K562 (cell line): ENCODE measurements around the gene CSRNP2. TPM values are rescaled to one million over a fixed set of nuclear protein-coding genes. Genes with fewer than 3 reads are reported as not detected.
A peak's percentile ranks its signal among the peaks of the same experiment; 100 is the strongest.

ENCODE experiments used
- ATF7 ChIP-seq: fragments of 450-650 bp; IDR thresholded peaks from 2 replicates; pipeline ENCODE4 v1.7.1; 2014; ENCODE audit warnings: mild to moderate bottlenecking, moderate library complexity
- CREB3L1 ChIP-seq: fragments of 450-650 bp; IDR thresholded peaks from 2 replicates; pipeline ENCODE4 v1.6.1; 2014; ENCODE audit warnings: low read depth, mild to moderate bottlenecking, moderate library complexity, borderline replicate concordance
- DLX4 ChIP-seq: fragments of 250-450 bp; sonication (Bioruptor Pico); IDR thresholded peaks from 2 replicates; pipeline ENCODE4 v1.6.1; 2021; ENCODE audit warnings: mild to moderate bottlenecking
- GTF2A2 ChIP-seq: IDR thresholded peaks from 2 replicates; pipeline ENCODE4 v1.6.1; 2016; ENCODE audit warnings: mild to moderate bottlenecking, missing genetic modification characterization, missing compliant biosample characterization
- ILK ChIP-seq: fragments of 450-650 bp; IDR thresholded peaks from 2 replicates; pipeline ENCODE4 v1.6.1; 2016; ENCODE audit warnings: missing genetic modification characterization, low read depth, mild to moderate bottlenecking, missing compliant biosample characterization, moderate library complexity, borderline replicate concordance
- JUND ChIP-seq, 2 experiments: IDR thresholded peaks; 2 replicates in 1 of 2; 3 replicates in 1 of 2; pipeline ENCODE4 v1.6.1; 2011; ENCODE audit warnings: borderline replicate concordance in 2 of 2, low read depth in 2 of 2, low read length in 2 of 2, improper control_type of control experiment in 1 of 2, missing biosample characterization in 1 of 2, missing genetic modification characterization in 1 of 2, missing genetic modification reagents in 1 of 2
- NONO ChIP-seq, 2 experiments: fragments of 200-400 bp in 1 of 2; fragments of 450-650 bp in 1 of 2; formaldehyde crosslinking in 1 of 2; IDR thresholded peaks; 2 replicates each; pipeline ENCODE4 v1.6.1; 2017; ENCODE audit warnings: low read depth in 2 of 2, mild to moderate bottlenecking in 2 of 2, moderate library complexity in 2 of 2, low read length in 1 of 2
- NR2C2 ChIP-seq, 2 experiments: fragments of 200-800 bp in 1 of 2; sonication (Bioruptor generic) in 1 of 2; sonication (generic) in 1 of 2; formaldehyde crosslinking in 1 of 2; IDR thresholded peaks; 2 replicates each; pipeline versions ENCODE4 v1.6.1 to v1.8.0; 2016 to 2022; ENCODE audit warnings: mild to moderate bottlenecking in 1 of 2, missing compliant biosample characterization in 1 of 2, missing genetic modification characterization in 1 of 2, missing genetic modification reagents in 1 of 2
- PML ChIP-seq: IDR thresholded peaks from 2 replicates; pipeline ENCODE4 v1.6.1; 2012; ENCODE audit warnings: low read length, inconsistent platforms
- PPARD ChIP-seq: fragments of 250-450 bp; sonication (Bioruptor Pico); IDR thresholded peaks from 2 replicates; pipeline ENCODE4 v1.8.0; 2022; ENCODE audit warnings: inconsistent platforms, mild to moderate bottlenecking, moderate library complexity
- SAFB2 ChIP-seq: fragments of 200-400 bp; formaldehyde crosslinking; IDR thresholded peaks from 2 replicates; pipeline ENCODE4 v1.6.1; 2018; ENCODE audit warnings: borderline replicate concordance, low read length, low read depth, moderate library complexity; ENCODE audit not compliant: severe bottlenecking
- SNRNP70 ChIP-seq: fragments of 200-400 bp; formaldehyde crosslinking; optimal IDR thresholded peaks from 2 replicates; pipeline ENCODE3; 2017; ENCODE audit warnings: low read depth, low read length
- SREBF2 ChIP-seq: sonication (generic); formaldehyde crosslinking; IDR thresholded peaks from 2 replicates; pipeline ENCODE4 v1.4.0; 2020; ENCODE audit warnings: mild to moderate bottlenecking, missing genetic modification reagents
- STAG1 ChIP-seq: sonication (generic); formaldehyde crosslinking; IDR thresholded peaks from 2 replicates; pipeline ENCODE4 v1.5.0; 2020; ENCODE audit warnings: missing genetic modification reagents, borderline replicate concordance
- STAT6 ChIP-seq: sonication (generic); formaldehyde crosslinking; IDR thresholded peaks from 2 replicates; pipeline ENCODE4 v1.8.1; 2023; ENCODE audit warnings: mild to moderate bottlenecking, missing genetic modification reagents
- ZC3H11A ChIP-seq: IDR thresholded peaks from 2 replicates; pipeline ENCODE4 v1.6.1; 2012; ENCODE audit warnings: low read depth, low read length, improper control_type of control experiment
- ZNF140 ChIP-seq: fragments of 250-450 bp; sonication (Bioruptor Pico); IDR thresholded peaks from 2 replicates; pipeline ENCODE4 v1.8.0; 2021; ENCODE audit warnings: moderate library complexity, mild to moderate bottlenecking, inconsistent platforms
- ZNF23 ChIP-seq: fragments of 250-450 bp; sonication (Bioruptor Pico); IDR thresholded peaks from 2 replicates; pipeline ENCODE4 v1.4.0; 2020; ENCODE audit warnings: mild to moderate bottlenecking
- ZNF507 ChIP-seq: conservative IDR thresholded peaks from 2 replicates; pipeline ENCODE4 v1.6.1; 2017; ENCODE audit warnings: missing genetic modification characterization, missing compliant biosample characterization
- polyA plus RNA-seq, 8 experiments: library from polyadenylated mRNA; depleted of rRNA in 4 of 8; stranded (reverse) in 5 of 8; unstranded in 3 of 8; fragments of >200 nt; fragmentation: Nextera tagmentation in 2 of 8; fragmentation: Illumina TruSeq in 1 of 8; extraction: Ambion mirVana in 2 of 8; extraction: Trizol in 1 of 8; gene quantifications; 2 replicates each; pipeline versions ENCODE4 v1.2.1 to v1.2.3, GENCODE V29; 2011 to 2014; ENCODE audit warnings: inconsistent platforms in 1 of 8, missing spikeins in 1 of 8
- total RNA-seq, 7 experiments: library from RNA; depleted of rRNA in 6 of 7; stranded (reverse); fragments of >200 nt in 6 of 7; fragmentation: Illumina TruSeq in 2 of 7; extraction: Trizol in 2 of 7; gene quantifications; 2 replicates each; pipeline versions ENCODE4 v1.2.1 to v1.2.3, GENCODE V29; 2011 to 2021; ENCODE audit warnings: low replicate concordance in 1 of 7
- TF ChIP-seq, protein P1 (sequence below): fragments of 250-450 bp; sonication (Bioruptor Pico); IDR thresholded peaks from 2 replicates; pipeline ENCODE4 v1.5.0; 2021; ENCODE audit warnings: mild to moderate bottlenecking, moderate library complexity

CSRNP2 gene
- total and polyA plus RNA-seq, 9 of the 15 experiments (the other 6 are each of a cell fraction or from before 2014, with no cell fraction given), result 1.6 to 13.9 (median 5.9) TPM

DNA sequence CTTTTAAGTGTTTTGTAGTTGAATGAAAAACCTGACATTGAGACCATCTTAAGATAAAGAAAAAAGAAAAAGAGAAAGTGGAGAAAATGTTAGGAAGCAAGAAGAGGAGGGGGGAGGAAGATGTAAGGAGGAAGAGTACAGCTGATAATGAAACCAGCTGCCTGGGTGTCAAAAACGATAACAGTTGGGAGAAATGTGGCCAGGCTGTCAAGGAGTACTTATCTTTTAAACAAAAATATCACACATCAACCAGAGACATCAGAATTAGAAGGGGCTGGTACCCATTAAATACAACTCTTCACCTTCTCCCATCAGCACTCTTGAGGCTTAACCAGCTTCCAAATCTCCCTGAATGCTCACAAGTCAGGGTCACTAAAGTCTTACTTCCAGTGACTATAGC is 61.7 kb downstream of the CSRNP2 start (continued):
- TF ChIP-seq ZC3H11A, result no peak
- no peak for TF ChIP-seq ZNF507 (tag)
- TF ChIP-seq DLX4 (CRISPR knock-in tag), result no peak
- no peak for TF ChIP-seq ZNF140
- no peak for TF ChIP-seq CREB3L1
- no peak for TF ChIP-seq ZNF23 (CRISPR knock-in tag)
- peak; percentile 56; the same call in 1 of the 2 replicates for TF ChIP-seq JUND (IDR thresholded peaks at IDR 0.05; ENCODE audit: borderline replicate concordance, low read depth, low read length)
- TF ChIP-seq JUND (tag; IDR thresholded peaks at IDR 0.05; ENCODE audit: borderline replicate concordance, low read depth, low read length), result peak; percentile 57; the same call in 1 of the 3 replicates
- no peak for TF ChIP-seq STAG1 (CRISPR knock-in tag)
- no peak for TF ChIP-seq GTF2A2
- no peak for TF ChIP-seq NONO (IDR thresholded peaks at IDR 0.05; ENCODE audit: low read depth in 2 of 2, low read length in 1 of 2)
- TF ChIP-seq ATF7, result peak; percentile 58; the same call in 1 of the 2 replicates
- no peak for TF ChIP-seq STAT6 (CRISPR knock-in tag)
- no peak for TF ChIP-seq SNRNP70
- TF ChIP-seq SAFB2, result no peak
- TF ChIP-seq PPARD (CRISPR knock-in tag), result no peak
- peak; percentile 84 for TF ChIP-seq PML
- no peak for TF ChIP-seq ILK (tag)
- TF ChIP-seq NR2C2 (CRISPR knock-in tag; IDR thresholded peaks at IDR 0.05), result no peak
- TF ChIP-seq NR2C2 (tag; IDR thresholded peaks at IDR 0.05), result no peak
- no peak for TF ChIP-seq SREBF2
- TF ChIP-seq, protein P1, sequence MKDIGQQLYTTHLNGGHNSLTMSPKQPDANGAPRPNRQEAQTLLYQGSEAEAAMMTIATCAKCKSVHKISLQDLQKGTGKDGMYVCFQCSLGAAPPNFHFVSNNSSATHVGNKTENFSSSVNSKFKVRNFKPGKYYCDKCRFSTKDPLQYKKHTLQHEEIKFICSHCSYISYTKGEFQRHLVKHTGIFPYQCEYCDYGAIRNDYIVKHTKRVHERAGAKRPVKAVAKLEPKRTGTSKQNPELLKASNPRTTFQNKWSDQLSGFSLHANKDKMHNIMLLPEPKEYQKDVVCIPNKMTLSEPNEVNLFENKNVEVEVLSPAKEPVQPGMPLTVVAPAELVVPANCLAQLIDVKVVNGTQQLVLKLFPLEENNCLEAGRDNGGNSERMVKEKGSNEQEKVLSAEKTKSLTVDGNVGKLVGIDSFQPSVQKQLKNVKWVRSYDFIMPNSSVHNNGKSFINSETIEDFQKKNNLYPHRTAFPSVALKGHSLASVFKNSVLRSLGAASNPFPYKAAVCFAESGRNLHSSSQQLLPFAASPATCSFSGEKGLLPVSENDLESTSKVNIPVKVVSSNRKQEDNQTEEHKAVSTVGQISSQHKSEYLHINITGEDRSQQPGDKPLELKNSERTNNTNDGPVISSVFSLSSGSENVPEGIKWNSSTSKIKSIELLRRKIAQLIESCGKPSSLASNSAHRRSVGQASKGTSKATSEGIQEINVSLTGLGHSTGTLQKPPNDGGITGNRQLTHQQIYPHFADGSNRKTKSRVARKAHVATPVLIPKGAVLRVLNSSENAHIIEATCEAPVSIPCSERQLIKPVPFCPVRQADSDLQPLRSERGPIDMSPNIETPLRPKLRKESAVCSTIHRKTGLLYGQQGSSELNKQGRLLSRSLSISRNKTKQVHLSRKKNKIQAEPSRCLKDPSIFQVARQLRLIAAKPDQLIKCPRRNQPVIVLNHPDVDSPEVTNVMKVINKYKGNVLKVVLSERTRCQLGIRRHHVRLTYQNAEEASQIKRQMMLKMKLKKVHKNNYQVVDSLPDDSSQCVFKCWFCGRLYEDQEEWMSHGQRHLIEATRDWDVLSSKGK (CRISPR knock-in tag), result no peak
